Prostate gland (tissue), 2 donors: ENCODE data around the gene FES. TPM values are rescaled to one million over a fixed set of nuclear protein-coding genes. Genes with fewer than 3 reads are reported as not detected.
"Not testable (repeated sequence)": the region's sequence is repeated elsewhere in the genome, so short reads cannot be mapped to it uniquely, and the experiment has no call there.

Experiments
- DNase-seq: peaks from one replicate; pipeline ENCODE4 v3.0.0-alpha.2; 2019; ENCODE audit warnings: low spot score
- H3K27ac ChIP-seq, 2 donors: fragments of 200-600 bp; sonication (generic); 2 replicates each; pipeline ENCODE4 v1.5.1; 2017 to 2019
- H3K27me3 ChIP-seq: fragments of 200-600 bp; sonication (generic); replicated peaks from 2 replicates; pipeline ENCODE4 v1.5.1; 2019; ENCODE audit not compliant: insufficient read depth
- H3K36me3 ChIP-seq, 2 donors: fragments of 200-600 bp; sonication (generic); 1 replicate in 1 of 2; 2 replicates in 1 of 2; pipeline versions ENCODE4 v1.5.1 to v1.8.1; 2017 to 2019
- H3K4me1 ChIP-seq: fragments of 200-600 bp; sonication (generic); replicated peaks from 2 replicates; pipeline ENCODE4 v1.5.1; 2019
- H3K4me3 ChIP-seq, 2 donors: fragments of 200-600 bp; sonication (generic); 2 replicates each; pipeline ENCODE4 v1.5.1; 2017 to 2019
- H3K9me3 ChIP-seq: fragments of 200-600 bp; sonication (generic); 2 replicates; pipeline ENCODE4 v1.5.1; 2017
- POLR2A ChIP-seq: fragments of 450-650 bp; IDR thresholded peaks from one replicate; pipeline ENCODE4 v1.6.1; 2016; ENCODE audit warnings: antibody characterized with exemption, mild to moderate bottlenecking
- POLR2AphosphoS5 ChIP-seq: sonication (generic); formaldehyde crosslinking; IDR thresholded peaks from one replicate; pipeline ENCODE4 v1.6.1; 2017; ENCODE audit warnings: antibody characterized with exemption
- WGBS: methylation state at CpG from one replicate; pipeline ENCODE4 v1.1.5; 2018; 5-methylcytosine and 5-hydroxymethylcytosine counted together
- intact Hi-C: fragments of 100-400 bp; cut with DNase I; formaldehyde crosslinking; loops from one replicate; pipeline ENCODE4 v1.14.2; 2022
- total RNA-seq, 2 donors: library from RNA; depleted of rRNA; stranded (reverse); fragments of >200 nt; gene quantifications; one replicate each; pipeline ENCODE4 v1.1.0, GENCODE V29; 2016
- TF ChIP-seq, protein P1 (sequence below), 4 experiments: fragments of 200-600 bp in 2 of 4; fragments of 450-650 bp in 2 of 4; sonication (generic) in 2 of 4; IDR thresholded peaks; 1 replicate in 3 of 4; 2 replicates in 1 of 4; pipeline ENCODE4 v1.5.1; 2016 to 2019; ENCODE audit warnings: antibody characterized with exemption in 4 of 4, mild to moderate bottlenecking in 2 of 4, moderate library complexity in 2 of 4

The FES gene
- total RNA-seq, 2 donors from 2014 or later = 22.8 to 33.9 TPM

DNA sequence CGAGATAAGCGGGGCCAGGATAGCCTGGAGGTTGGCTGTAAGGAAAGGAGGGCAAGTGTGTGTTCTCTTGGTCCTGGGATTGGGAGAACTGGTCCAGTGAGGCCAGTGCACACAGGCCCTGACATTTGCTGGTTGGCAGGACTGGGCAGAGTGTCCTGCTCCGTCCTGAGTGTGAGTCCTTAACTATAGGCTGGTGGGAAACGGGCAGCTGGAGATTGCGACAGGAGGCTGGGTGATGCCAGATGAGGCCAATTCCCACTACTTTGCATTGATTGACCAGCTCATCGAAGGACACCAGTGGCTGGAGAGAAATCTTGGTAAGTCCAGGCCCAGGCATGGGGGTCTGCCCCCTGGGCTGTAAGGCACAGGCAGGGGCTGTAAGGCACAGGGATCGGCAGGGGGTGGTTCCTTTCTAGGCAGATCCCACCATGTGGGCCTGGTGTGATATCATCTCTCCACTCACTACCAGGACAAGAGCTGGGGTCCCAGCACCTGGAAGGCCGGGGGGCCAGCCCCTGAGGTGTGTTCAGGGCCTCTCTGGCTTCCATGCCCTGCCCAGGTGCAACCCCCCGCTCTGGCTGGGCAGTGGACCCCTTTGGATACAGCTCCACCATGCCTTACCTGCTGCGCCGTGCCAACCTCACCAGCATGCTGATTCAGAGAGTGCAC, 22.0 kb downstream of the FES start:
- DNase-seq = no peak
- no peaks in the 10 kb centered on the region for H3K9me3 ChIP-seq
- TF ChIP-seq POLR2A (no peak), POLR2AphosphoS5 (no peak)
- TF ChIP-seq, protein P1, sequence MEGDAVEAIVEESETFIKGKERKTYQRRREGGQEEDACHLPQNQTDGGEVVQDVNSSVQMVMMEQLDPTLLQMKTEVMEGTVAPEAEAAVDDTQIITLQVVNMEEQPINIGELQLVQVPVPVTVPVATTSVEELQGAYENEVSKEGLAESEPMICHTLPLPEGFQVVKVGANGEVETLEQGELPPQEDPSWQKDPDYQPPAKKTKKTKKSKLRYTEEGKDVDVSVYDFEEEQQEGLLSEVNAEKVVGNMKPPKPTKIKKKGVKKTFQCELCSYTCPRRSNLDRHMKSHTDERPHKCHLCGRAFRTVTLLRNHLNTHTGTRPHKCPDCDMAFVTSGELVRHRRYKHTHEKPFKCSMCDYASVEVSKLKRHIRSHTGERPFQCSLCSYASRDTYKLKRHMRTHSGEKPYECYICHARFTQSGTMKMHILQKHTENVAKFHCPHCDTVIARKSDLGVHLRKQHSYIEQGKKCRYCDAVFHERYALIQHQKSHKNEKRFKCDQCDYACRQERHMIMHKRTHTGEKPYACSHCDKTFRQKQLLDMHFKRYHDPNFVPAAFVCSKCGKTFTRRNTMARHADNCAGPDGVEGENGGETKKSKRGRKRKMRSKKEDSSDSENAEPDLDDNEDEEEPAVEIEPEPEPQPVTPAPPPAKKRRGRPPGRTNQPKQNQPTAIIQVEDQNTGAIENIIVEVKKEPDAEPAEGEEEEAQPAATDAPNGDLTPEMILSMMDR (IDR thresholded peaks at IDR 0.05) = no peak
- H3K4me3 ChIP-seq = no peak overlapping the region
- WGBS = 93% methylated on average over 10 of the region's 11 CpGs
- no peak overlapping the region for H3K27ac ChIP-seq
- peaks cover 9% of the 10 kb centered on the region for H3K4me1 ChIP-seq
- H3K36me3 ChIP-seq = peaks cover 16 to 19% of the 10 kb centered on the region in 2 donors
- intact Hi-C loops = no loop called here
- no peaks in the 10 kb centered on the region for H3K27me3 ChIP-seq

DNA sequence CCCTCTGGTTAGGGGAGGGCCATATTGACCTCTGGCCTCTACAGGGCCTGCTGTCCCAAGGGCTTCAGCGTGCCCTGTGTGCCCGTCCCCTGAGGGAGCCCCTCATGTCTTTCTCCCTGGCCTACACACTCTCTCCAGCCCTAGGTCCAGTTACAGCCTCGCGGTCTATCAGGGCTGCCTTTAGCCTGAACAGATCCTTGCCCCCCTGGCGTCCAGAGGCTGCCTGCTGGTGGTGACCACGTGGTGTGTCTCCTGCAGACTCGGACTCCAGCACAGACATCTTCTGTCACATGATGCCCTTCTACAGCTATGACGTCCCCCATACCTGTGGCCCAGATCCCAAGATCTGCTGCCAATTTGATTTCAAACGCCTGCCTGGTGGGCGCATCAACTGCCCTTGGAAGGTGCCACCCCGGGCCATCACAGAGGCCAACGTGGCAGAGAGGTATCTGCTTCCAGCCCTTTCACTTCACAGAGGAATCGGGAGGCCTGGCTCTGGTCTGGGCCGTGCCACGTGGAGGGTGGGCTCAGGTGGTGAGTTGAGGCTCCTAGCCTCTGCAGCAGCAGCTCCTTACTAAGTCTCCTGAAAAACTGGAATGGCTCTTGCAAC, 22.9 kb downstream of the FES start:
- Histone ChIP-seq H3K27ac (no peak overlapping the region), H3K36me3 (peaks cover 24% of the 10 kb centered on the region in 2 donors), H3K4me3 (no peak overlapping the region), H3K27me3 (no peaks in the 10 kb centered on the region), H3K4me1 (peaks cover 9% of the 10 kb centered on the region), H3K9me3 (no peaks in the 10 kb centered on the region)
- 87% methylated on average over 15 of the region's 15 CpGs for WGBS
- DNase-seq = no peak
- TF ChIP-seq, protein P1 (IDR thresholded peaks at IDR 0.05) = no peak
- TF ChIP-seq POLR2A (no peak), POLR2AphosphoS5 (no peak)
- intact Hi-C loops = no loop called here

DNA sequence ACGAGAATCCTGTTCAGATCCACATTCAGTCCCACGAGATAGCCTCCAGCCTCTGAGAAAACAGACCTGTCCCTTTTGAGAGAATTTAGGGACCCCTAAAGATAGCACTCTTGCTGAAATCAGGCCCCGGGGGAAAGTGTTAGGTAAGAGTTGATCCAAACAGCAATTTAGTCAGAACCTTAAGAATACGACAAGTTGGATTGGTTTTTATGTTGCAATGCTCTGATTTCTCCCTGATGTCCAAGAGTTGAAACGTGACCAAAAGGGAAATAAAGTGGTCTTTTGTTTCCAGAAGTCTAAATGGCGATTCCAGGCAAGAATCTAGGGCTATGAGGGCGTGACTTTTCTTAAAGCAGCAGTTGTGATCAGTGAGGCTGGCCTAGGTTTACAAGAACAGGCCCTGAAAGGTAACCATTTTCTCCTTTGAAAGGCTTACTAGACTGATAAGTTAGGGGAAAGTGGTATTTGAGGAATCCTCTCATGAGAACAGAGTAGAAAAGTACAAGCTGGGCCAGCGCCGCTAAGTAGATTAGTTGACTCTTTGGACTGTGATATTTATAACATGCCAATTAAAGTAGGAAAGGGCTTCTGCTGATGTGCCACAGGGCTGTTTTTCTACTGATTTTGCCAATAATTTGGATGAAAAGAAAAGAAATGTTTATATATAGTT, 23.7 kb downstream of the FES start:
- WGBS = 81% methylated on average over 9 of the region's 9 CpGs
- peaks cover 9% of the 10 kb centered on the region for H3K4me1 ChIP-seq

DNA sequence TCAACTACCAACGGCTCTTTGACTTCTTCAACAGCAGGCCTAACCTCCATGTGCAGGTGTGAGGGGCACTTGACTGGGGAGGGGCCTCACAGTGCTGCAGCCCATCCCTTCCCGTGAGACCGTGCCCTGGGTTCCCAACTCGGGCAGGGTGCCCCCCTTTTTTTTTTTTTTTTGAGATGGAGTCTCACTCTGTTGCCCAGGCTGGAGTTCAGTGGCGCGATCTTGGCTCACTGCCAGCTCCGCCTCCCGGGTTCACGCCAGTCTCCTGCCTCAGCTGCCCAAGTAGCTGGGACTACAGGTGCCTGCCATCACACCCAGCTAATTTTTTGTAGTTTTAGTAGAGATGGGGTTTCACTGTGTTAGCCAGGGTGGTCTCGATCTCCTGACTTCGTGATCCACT, 25.1 kb downstream of the FES start:
- H3K9me3 ChIP-seq, DNase-seq, H3K4me3 ChIP-seq, H3K27ac ChIP-seq, H3K27me3 ChIP-seq, H3K4me1 ChIP-seq, intact Hi-C loops: not testable (repeated sequence)
- 80% methylated on average over 11 of the region's 11 CpGs for WGBS
- H3K36me3 ChIP-seq = peaks cover 32 to 42% of the 10 kb centered on the region in 2 donors

More for the DNA sequence above, 23.7 kb downstream of the FES start:
- peaks cover 29 to 32% of the 10 kb centered on the region in 2 donors for H3K36me3 ChIP-seq
- H3K4me3 ChIP-seq = no peak overlapping the region
- DNase-seq = no peak
- H3K27me3 ChIP-seq = no peaks in the 10 kb centered on the region
- intact Hi-C loops = no loop called here
- no peaks in the 10 kb centered on the region for H3K9me3 ChIP-seq
- no peak overlapping the region for H3K27ac ChIP-seq
- TF ChIP-seq POLR2AphosphoS5 (no peak), POLR2A (no peak)
- TF ChIP-seq, protein P1 (IDR thresholded peaks at IDR 0.05) = no peak

DNA sequence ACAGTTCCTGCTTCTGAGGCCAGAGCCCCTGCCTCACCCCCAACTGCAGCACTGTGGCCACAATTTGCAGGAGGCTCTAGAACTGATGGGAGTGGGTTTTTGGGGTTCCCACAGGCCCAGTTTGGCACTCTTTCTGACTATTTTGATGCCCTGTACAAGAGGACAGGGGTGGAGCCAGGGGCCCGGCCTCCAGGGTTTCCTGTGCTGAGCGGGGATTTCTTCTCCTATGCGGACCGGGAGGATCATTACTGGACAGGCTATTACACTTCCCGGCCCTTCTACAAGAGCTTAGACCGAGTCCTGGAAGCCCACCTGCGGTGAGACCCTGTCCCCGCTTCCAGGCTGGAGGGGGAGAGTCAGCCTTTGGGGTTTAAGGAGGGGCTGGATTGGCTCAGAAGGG, 25.7 kb downstream of the FES start:
- no peak for DNase-seq
- Histone ChIP-seq H3K4me1 (no peaks in the 10 kb centered on the region), H3K27ac (no peak overlapping the region), H3K36me3 (peaks cover 32 to 42% of the 10 kb centered on the region in 2 donors), H3K9me3 (no peaks in the 10 kb centered on the region), H3K27me3 (no peaks in the 10 kb centered on the region), H3K4me3 (no peak overlapping the region)
- WGBS = 86% methylated on average over 8 of the region's 8 CpGs
- TF ChIP-seq POLR2AphosphoS5 (no peak), POLR2A (no peak)
- TF ChIP-seq, protein P1 (IDR thresholded peaks at IDR 0.05) = no peak
- intact Hi-C loops = no loop called here
